IMR-90 (cell line): ENCODE measurements around the gene SEL1L. TPM values are rescaled to one million over a fixed set of nuclear protein-coding genes. Genes with fewer than 3 reads are reported as not detected.

Experiments used
- ATAC-seq: fragments of 200-7000 bp; cut with Tn5 transposase; 2 replicates; pipeline ENCODE4 v1.9.1; 2020; ENCODE audit warnings: low read depth, mild to moderate bottlenecking, moderate library complexity
- BruUV-seq: library from RNA; stranded (reverse); fragments of 400-500 nt; replicated peaks from 2 replicates; lab custom pipeline; 2021; lab: Mats Ljungman, UMichigan
- CTCF ChIA-PET: fragments of 300-600 bp; formaldehyde crosslinking; extraction: SDS; loops from one replicate; lab custom pipeline; 2021; ENCODE audit warnings: antibody characterized with exemption; lab: Yijun Ruan, JAX
- POLR2A ChIA-PET: fragments of 300-600 bp; sonication (Branson Sonifier 250); formaldehyde crosslinking; loops from one replicate; lab custom pipeline; 2022; ENCODE audit warnings: antibody characterized with exemption; ENCODE audit not compliant: unreplicated experiment; lab: Charles Lee
- DNase-seq: peaks from one replicate; pipeline ENCODE4 v3.0.0; 2013
- H2AFZ ChIP-seq: replicated peaks from 2 replicates; pipeline ENCODE3; 2013; ENCODE audit warnings: low read length, mild to moderate bottlenecking; ENCODE audit not compliant: poor library complexity
- H2AK5ac ChIP-seq: 2 replicates; pipeline ENCODE4 v1.6.1; 2013; ENCODE audit warnings: low read depth, low read length, inconsistent platforms
- H2AK9ac ChIP-seq: replicated peaks from 2 replicates; pipeline ENCODE3; 2013; ENCODE audit warnings: mild to moderate bottlenecking, low read depth, low read length, moderate library complexity; ENCODE audit not compliant: poor library complexity
- H2BK120ac ChIP-seq: 2 replicates; pipeline ENCODE4 v1.6.1; 2013; ENCODE audit warnings: low read depth, low read length, inconsistent platforms
- H2BK15ac ChIP-seq: 3 replicates; pipeline ENCODE4 v1.6.1; 2013; ENCODE audit warnings: low read depth, low read length, inconsistent platforms
- H2BK20ac ChIP-seq: 2 replicates; pipeline ENCODE4 v1.6.1; 2013; ENCODE audit warnings: low read depth, mild to moderate bottlenecking, inconsistent platforms, low read length, moderate library complexity
- H2BK5ac ChIP-seq: 2 replicates; pipeline ENCODE4 v1.6.1; 2013; ENCODE audit warnings: mild to moderate bottlenecking, low read depth, low read length, inconsistent platforms; ENCODE audit not compliant: poor library complexity, severe bottlenecking
- H3K14ac ChIP-seq: replicated peaks from 2 replicates; pipeline ENCODE4 v1.6.1; 2013; ENCODE audit warnings: low read depth, low read length, inconsistent platforms
- H3K18ac ChIP-seq: 2 replicates; pipeline ENCODE4 v1.6.1; 2013; ENCODE audit warnings: low read depth, low read length, control low read depth
- H3K23ac ChIP-seq: 2 replicates; pipeline ENCODE4 v1.6.1; 2013; ENCODE audit warnings: low read depth, low read length, inconsistent platforms
- H3K27ac ChIP-seq: 2 replicates; pipeline ENCODE4 v1.5.1; 2013; ENCODE audit warnings: mild to moderate bottlenecking, control low read depth, low read length; ENCODE audit not compliant: insufficient read depth
- H3K27me3 ChIP-seq: 2 replicates; pipeline ENCODE4 v1.6.1; 2013; ENCODE audit warnings: low read length; ENCODE audit not compliant: control insufficient read depth, insufficient read depth
- H3K36me3 ChIP-seq: 2 replicates; pipeline ENCODE4 v1.6.1; 2013; ENCODE audit warnings: low read length, mixed read lengths; ENCODE audit not compliant: control insufficient read depth, insufficient read depth
- H3K4ac ChIP-seq: 2 replicates; pipeline ENCODE4 v1.6.1; 2013; ENCODE audit warnings: low read depth, low read length, inconsistent platforms
- H3K4me1 ChIP-seq: 2 replicates; pipeline ENCODE4 v1.6.1; 2013; ENCODE audit warnings: low read length, mixed read lengths; ENCODE audit not compliant: control insufficient read depth, insufficient read depth
- H3K4me2 ChIP-seq: 2 replicates; pipeline ENCODE4 v1.6.1; 2013; ENCODE audit warnings: low read depth, mild to moderate bottlenecking, control low read depth, low read length, moderate library complexity
- H3K4me3 ChIP-seq: 2 replicates; pipeline ENCODE4 v1.5.1; 2013; ENCODE audit warnings: low read depth, mild to moderate bottlenecking, control low read depth, low read length, moderate library complexity; ENCODE audit not compliant: insufficient read depth
- H3K56ac ChIP-seq: 2 replicates; pipeline ENCODE4 v1.6.1; 2013; ENCODE audit warnings: low read length, inconsistent platforms; ENCODE audit not compliant: insufficient read depth; ENCODE audit errors: extremely low read depth
- H3K79me1 ChIP-seq, 2 experiments: 2 replicates each; pipeline ENCODE4 v1.6.1; 2013; ENCODE audit warnings: low read length in 2 of 2, inconsistent platforms in 1 of 2, low read depth in 1 of 2
- H3K9ac ChIP-seq: 2 replicates; pipeline ENCODE4 v1.6.1; 2013; ENCODE audit warnings: low read depth, low read length, control low read depth
- H3K9me1 ChIP-seq: 2 replicates; pipeline ENCODE4 v1.6.1; 2013; ENCODE audit warnings: low read length, inconsistent platforms; ENCODE audit not compliant: insufficient read depth
- H3K9me3 ChIP-seq: 2 replicates; pipeline ENCODE4 v1.6.1; 2013; ENCODE audit warnings: low read length; ENCODE audit not compliant: control insufficient read depth, insufficient read depth
- H4K20me1 ChIP-seq: 2 replicates; pipeline ENCODE4 v1.6.1; 2013; ENCODE audit warnings: low read length, inconsistent platforms; ENCODE audit not compliant: insufficient read depth
- H4K5ac ChIP-seq: 2 replicates; pipeline ENCODE4 v1.6.1; 2013; ENCODE audit warnings: mild to moderate bottlenecking, low read depth, low read length, control low read depth
- H4K8ac ChIP-seq, 2 experiments: 2 replicates each; pipeline ENCODE4 v1.6.1; 2013; ENCODE audit warnings: low read depth in 2 of 2, low read length in 2 of 2, control low read depth in 1 of 2, inconsistent platforms in 1 of 2
- H4K91ac ChIP-seq: 2 replicates; pipeline ENCODE4 v1.6.1; 2013; ENCODE audit warnings: low read depth, low read length, inconsistent platforms; ENCODE audit not compliant: insufficient read depth
- BHLHE40 ChIP-seq: fragments of 150-350 bp; IDR thresholded peaks from 2 replicates; pipeline ENCODE4 v1.6.1; 2016; ENCODE audit warnings: mild to moderate bottlenecking, low read depth, low read length
- CEBPB ChIP-seq: IDR thresholded peaks from 2 replicates; pipeline ENCODE4 v1.6.1; 2012; ENCODE audit warnings: low read depth, low read length, improper control_type of control experiment
- MAFK ChIP-seq: IDR thresholded peaks from 2 replicates; pipeline ENCODE4 v1.6.1; 2012; ENCODE audit warnings: low read depth, low read length, improper control_type of control experiment
- MAZ ChIP-seq: IDR thresholded peaks from 2 replicates; pipeline ENCODE4 v1.6.1; 2012; ENCODE audit warnings: low read depth, mild to moderate bottlenecking, low read length, improper control_type of control experiment, moderate library complexity, borderline replicate concordance
- MXI1 ChIP-seq: IDR thresholded peaks from 2 replicates; pipeline ENCODE4 v1.6.1; 2012; ENCODE audit warnings: low read depth, mild to moderate bottlenecking, low read length, moderate library complexity, borderline replicate concordance
- RAD21 ChIP-seq: IDR thresholded peaks from 2 replicates; pipeline ENCODE4 v1.6.1; 2012; ENCODE audit warnings: low read length, improper control_type of control experiment
- RFX5 ChIP-seq: IDR thresholded peaks from 2 replicates; pipeline ENCODE4 v1.8.0; 2012; ENCODE audit warnings: low read depth, mild to moderate bottlenecking, low read length, moderate library complexity
- SMC3 ChIP-seq: fragments of 150-350 bp; IDR thresholded peaks from 2 replicates; pipeline ENCODE4 v1.6.1; 2016; ENCODE audit warnings: low read depth, mild to moderate bottlenecking, antibody characterized with exemption, low read length, moderate library complexity
- WGBS, 2 experiments: methylation state at CpG; one replicate each; pipeline versions ENCODE4 v1.1.5 to v1.1.7; 2013; ENCODE audit warnings: missing lambda C conversion rate in 2 of 2; ENCODE audit not compliant: insufficient read length in 1 of 2; ENCODE audit errors: extremely low coverage in 2 of 2; 5-methylcytosine and 5-hydroxymethylcytosine counted together
- dilution Hi-C: fragments of 300-500 bp; cut with HindIII; formaldehyde crosslinking; loops from one replicate; pipeline ENCODE4 v1.14.3; 2018; ENCODE audit warnings: low sequenced_read_pairs; ENCODE audit not compliant: unreplicated experiment
- in situ Hi-C: fragments of 300-500 bp; cut with MboI; formaldehyde crosslinking; loops from 3 replicates; pipeline ENCODE4 v1.14.3; 2019; ENCODE audit warnings: low sequenced_read_pairs, inconsistent platforms, mixed read lengths
- intact Hi-C: fragments of 100-400 bp; cut with micrococcal nuclease; formaldehyde crosslinking; loops from 2 replicates; pipeline ENCODE4 v1.10.0; 2022
- polyA plus RNA-seq, 3 experiments: library from polyadenylated mRNA; depleted of rRNA; stranded (reverse); fragments of >200 nt; gene quantifications; 2 replicates each; pipeline ENCODE4 v1.2.3, GENCODE V29; 2012; ENCODE audit warnings: low replicate concordance in 1 of 3
- total RNA-seq: library from RNA; depleted of rRNA; stranded (reverse); fragments of >200 nt; gene quantifications from 2 replicates; pipeline ENCODE4 v1.2.3, GENCODE V29; 2012
- TF ChIP-seq, protein P1 (sequence below): fragments of 150-350 bp; IDR thresholded peaks from 2 replicates; pipeline ENCODE4 v1.6.1; 2016; ENCODE audit warnings: low read depth, mild to moderate bottlenecking, low read length, moderate library complexity, borderline replicate concordance
- TF ChIP-seq, protein P2 (sequence below): conservative IDR thresholded peaks from 2 replicates; pipeline ENCODE4 v1.5.1; 2012; ENCODE audit warnings: mild to moderate bottlenecking, low read depth, low read length, improper control_type of control experiment

The SEL1L gene
- total and polyA plus RNA-seq, 2 of the 4 experiments (the other 2 are of a cell fraction) = 21.0 to 62.4 TPM

DNA sequence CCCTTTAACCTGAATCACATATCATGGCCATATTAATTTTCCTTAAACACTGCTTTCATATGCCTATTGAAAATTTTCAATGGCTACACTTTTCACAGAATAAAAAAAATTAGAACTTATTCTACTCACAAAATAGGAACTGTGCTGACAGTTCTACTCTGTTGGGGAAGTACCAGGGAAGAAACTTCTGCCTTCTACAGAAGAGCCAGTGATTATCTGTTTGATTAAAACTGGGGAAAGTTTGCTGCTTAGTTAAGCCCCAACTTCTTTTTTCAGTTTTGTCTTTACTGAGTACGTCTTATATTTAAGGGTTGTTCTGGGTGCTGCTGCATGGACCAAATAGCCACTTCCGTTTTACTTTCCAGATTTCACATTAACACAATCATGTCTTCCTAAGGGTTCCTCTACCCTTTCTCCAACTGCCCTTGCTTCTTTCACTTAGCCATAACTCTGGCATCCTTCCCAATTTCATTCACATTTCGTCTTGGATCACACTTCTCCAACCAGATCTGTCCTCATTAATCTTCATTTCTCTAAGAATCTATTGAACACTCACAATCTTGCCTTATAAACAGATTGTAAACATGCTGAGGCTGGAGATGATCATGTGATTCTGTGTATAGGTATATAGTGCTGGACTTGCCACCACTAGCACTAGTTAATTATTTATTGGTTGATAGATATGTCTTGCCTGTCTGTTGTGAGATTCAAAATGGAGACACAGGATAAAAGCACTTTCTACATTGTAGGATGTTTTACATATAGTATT lies 1.9 kb upstream of the SEL1L start (continued):
- TF ChIP-seq, protein P1, sequence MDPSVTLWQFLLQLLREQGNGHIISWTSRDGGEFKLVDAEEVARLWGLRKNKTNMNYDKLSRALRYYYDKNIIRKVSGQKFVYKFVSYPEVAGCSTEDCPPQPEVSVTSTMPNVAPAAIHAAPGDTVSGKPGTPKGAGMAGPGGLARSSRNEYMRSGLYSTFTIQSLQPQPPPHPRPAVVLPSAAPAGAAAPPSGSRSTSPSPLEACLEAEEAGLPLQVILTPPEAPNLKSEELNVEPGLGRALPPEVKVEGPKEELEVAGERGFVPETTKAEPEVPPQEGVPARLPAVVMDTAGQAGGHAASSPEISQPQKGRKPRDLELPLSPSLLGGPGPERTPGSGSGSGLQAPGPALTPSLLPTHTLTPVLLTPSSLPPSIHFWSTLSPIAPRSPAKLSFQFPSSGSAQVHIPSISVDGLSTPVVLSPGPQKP = no peak

DNA sequence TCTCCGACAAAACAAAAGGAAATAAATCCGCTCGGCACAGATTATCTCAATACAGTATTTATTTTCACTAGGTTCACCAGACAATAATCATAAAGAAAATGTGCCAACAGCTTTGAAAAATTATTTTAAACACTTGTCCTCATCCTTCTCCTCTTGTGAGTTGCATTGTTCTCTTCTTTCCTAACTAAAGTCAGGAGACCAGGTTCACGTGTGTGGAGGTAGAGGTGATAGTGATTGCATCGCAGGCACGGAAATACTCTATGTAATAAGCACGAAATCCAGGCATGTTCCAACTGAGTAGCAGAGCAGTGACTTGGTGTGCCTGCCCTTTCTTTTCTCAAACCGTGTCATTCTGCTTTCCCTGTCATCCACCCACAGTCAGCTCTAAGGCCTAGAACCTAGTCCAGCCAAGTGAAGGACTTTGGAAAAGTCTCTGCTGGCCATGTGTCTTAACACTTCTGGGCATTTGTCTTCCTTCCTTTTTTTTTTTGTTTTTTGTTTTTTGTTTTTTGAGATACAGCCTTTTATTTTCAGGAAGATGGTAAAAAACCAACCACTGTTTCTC lies 939 bp upstream of the SEL1L start:
- Histone ChIP-seq H3K14ac (no peak overlapping the region), H3K18ac (no peak overlapping the region), H3K4me1 (no peaks in the 10 kb centered on the region), H2AK5ac (no peak overlapping the region), H3K4me2 (no peak overlapping the region), H3K9me3 (no peaks in the 10 kb centered on the region), H4K8ac (peak overlapping the region; percentile 90 to 93; a peak in 3 of 4 replicates), H3K9me1 (no peaks in the 10 kb centered on the region), H3K4ac (no peak overlapping the region), H2AFZ (no peak overlapping the region), H3K9ac (no peak overlapping the region), H3K56ac (no peak overlapping the region), H2BK5ac (no peak overlapping the region), H3K36me3 (peaks cover 2% of the 10 kb centered on the region; the same call in 1 of the 2 replicates), H4K91ac (no peak overlapping the region), H3K27ac (no peak overlapping the region), H2BK120ac (no peak overlapping the region), H3K79me1 (peaks cover 5 to 8% of the 10 kb centered on the region in 2 experiments; a peak in 2 of 4 replicates), H4K20me1 (no peaks in the 10 kb centered on the region; the same call in 1 of the 2 replicates), H4K5ac (peak overlapping the region; percentile 91), H3K4me3 (no peak overlapping the region), H3K27me3 (no peaks in the 10 kb centered on the region), H2BK20ac (no peak overlapping the region), H2AK9ac (no peak overlapping the region), H3K23ac (no peak overlapping the region), H2BK15ac (no peak overlapping the region)
- CTCF ChIA-PET = no interaction called here
- intact Hi-C loops (no loop called here), in situ Hi-C loops (no loop called here), dilution Hi-C loops (no loop called here)
- ATAC-seq (no peak), DNase-seq (no peak)
- BruUV-seq = no TSS peak
- POLR2A ChIA-PET = no interaction called here
- WGBS, 2 experiments = 50% methylated on average over 1 of the region's 8 CpGs; no CpG with 5 or more reads in 1 of the 2 experiments
- TF ChIP-seq BHLHE40 (no peak), MAFK (no peak), MXI1 (no peak), MAZ (no peak), SMC3 (no peak), RAD21 (no peak), RFX5 (no peak), CEBPB (no peak)
- TF ChIP-seq, protein P1 = no peak
- TF ChIP-seq, protein P2, sequence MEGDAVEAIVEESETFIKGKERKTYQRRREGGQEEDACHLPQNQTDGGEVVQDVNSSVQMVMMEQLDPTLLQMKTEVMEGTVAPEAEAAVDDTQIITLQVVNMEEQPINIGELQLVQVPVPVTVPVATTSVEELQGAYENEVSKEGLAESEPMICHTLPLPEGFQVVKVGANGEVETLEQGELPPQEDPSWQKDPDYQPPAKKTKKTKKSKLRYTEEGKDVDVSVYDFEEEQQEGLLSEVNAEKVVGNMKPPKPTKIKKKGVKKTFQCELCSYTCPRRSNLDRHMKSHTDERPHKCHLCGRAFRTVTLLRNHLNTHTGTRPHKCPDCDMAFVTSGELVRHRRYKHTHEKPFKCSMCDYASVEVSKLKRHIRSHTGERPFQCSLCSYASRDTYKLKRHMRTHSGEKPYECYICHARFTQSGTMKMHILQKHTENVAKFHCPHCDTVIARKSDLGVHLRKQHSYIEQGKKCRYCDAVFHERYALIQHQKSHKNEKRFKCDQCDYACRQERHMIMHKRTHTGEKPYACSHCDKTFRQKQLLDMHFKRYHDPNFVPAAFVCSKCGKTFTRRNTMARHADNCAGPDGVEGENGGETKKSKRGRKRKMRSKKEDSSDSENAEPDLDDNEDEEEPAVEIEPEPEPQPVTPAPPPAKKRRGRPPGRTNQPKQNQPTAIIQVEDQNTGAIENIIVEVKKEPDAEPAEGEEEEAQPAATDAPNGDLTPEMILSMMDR = no peak
